ENCODE measurements around the gene TAS1R3.
"Not testable (repeated sequence)": the region's sequence is repeated elsewhere in the genome, so short reads cannot be mapped to it uniquely, and the experiment has no call there.

The TAS1R3 gene

GRCh38 chr1:1307923-1308755 is 22.9 kb upstream of the TAS1R3 start, which contains the start of the genes ACAP3 and PUSL1:
Gene ACAP3, minus strand, starts transcription at chr1:1307930. Its CDS starts 115 bp downstream, at chr1:1307815.
Gene PUSL1, plus strand, starts transcription at chr1:1308597. Its CDS starts 47 bp downstream, at chr1:1308644.
- DNase-seq (ENCODE audit: low read depth in 1 of 2, low spot score in 1 of 2) = peak; percentile 77 to 79

GRCh38 chr1:1308756-1309250 is 22.3 kb upstream of the TAS1R3 start:
- DNase-seq (ENCODE audit: low read depth in 1 of 2, low spot score in 1 of 2) = no peak

GRCh38 chr1:1309251-1310108 is 21.6 kb upstream of the TAS1R3 start:
- DNase-seq (ENCODE audit: low read depth in 1 of 2, low spot score in 1 of 2) = peak in 1 of 2 donors; percentile 13

GRCh38 chr1:1310109-1310385 is 21.0 kb upstream of the TAS1R3 start:
- no peak for DNase-seq (ENCODE audit: low read depth in 1 of 2, low spot score in 1 of 2)

- DNase-seq (ENCODE audit: low read depth in 1 of 2, low spot score in 1 of 2) = no peak
Measured at GRCh38 chr1:1310476-1311053, 20.5 kb upstream of the TAS1R3 start.

GRCh38 chr1:1311107-1312104 is 19.7 kb upstream of the TAS1R3 start:
- no peak for DNase-seq (ENCODE audit: low read depth in 1 of 2, low spot score in 1 of 2)

GRCh38 chr1:1312450-1313314 is 18.4 kb upstream of the TAS1R3 start:
- DNase-seq (ENCODE audit: low read depth in 1 of 2, low spot score in 1 of 2) = no peak

- DNase-seq (ENCODE audit: low read depth in 1 of 2, low spot score in 1 of 2) = no peak
Measured at GRCh38 chr1:1313500-1314236, 17.4 kb upstream of the TAS1R3 start.

- DNase-seq (ENCODE audit: low read depth in 1 of 2, low spot score in 1 of 2) = no peak
Measured at GRCh38 chr1:1314237-1314586, 16.9 kb upstream of the TAS1R3 start.

- no peak for DNase-seq (ENCODE audit: low read depth in 1 of 2, low spot score in 1 of 2)
Measured at GRCh38 chr1:1314678-1315335, 16.3 kb upstream of the TAS1R3 start.

GRCh38 chr1:1315435-1315954 is 15.6 kb upstream of the TAS1R3 start:
- DNase-seq (ENCODE audit: low read depth in 1 of 2, low spot score in 1 of 2) = no peak

GRCh38 chr1:1316199-1316598 is 14.9 kb upstream of the TAS1R3 start:
- DNase-seq (ENCODE audit: low read depth in 1 of 2, low spot score in 1 of 2) = not testable (repeated sequence)

- DNase-seq (ENCODE audit: low read depth in 1 of 2, low spot score in 1 of 2) = no peak
Measured at GRCh38 chr1:1317420-1317819, 13.7 kb upstream of the TAS1R3 start.

- no peak for DNase-seq (ENCODE audit: low read depth in 1 of 2, low spot score in 1 of 2)
Measured at GRCh38 chr1:1318131-1318652, 12.9 kb upstream of the TAS1R3 start.

GRCh38 chr1:1318777-1319645 is 12.1 kb upstream of the TAS1R3 start:
- DNase-seq (ENCODE audit: low read depth in 1 of 2, low spot score in 1 of 2) = no peak

GRCh38 chr1:1319646-1319941 is 11.5 kb upstream of the TAS1R3 start:
- DNase-seq (ENCODE audit: low read depth in 1 of 2, low spot score in 1 of 2) = no peak
